ENCODE results near the gene SLC22A17. TPM values are rescaled to one million over a fixed set of nuclear protein-coding genes. Genes with fewer than 3 reads are reported as not detected.
A peak's percentile ranks its signal among the peaks of the same experiment; 100 is the strongest.

SLC22A17 gene
- total and polyA plus RNA-seq, 2 of the 13 experiments (the other 11 are each of a cell fraction or from before 2014, with no cell fraction given) = 0.95 to 1.1 TPM

DNA sequence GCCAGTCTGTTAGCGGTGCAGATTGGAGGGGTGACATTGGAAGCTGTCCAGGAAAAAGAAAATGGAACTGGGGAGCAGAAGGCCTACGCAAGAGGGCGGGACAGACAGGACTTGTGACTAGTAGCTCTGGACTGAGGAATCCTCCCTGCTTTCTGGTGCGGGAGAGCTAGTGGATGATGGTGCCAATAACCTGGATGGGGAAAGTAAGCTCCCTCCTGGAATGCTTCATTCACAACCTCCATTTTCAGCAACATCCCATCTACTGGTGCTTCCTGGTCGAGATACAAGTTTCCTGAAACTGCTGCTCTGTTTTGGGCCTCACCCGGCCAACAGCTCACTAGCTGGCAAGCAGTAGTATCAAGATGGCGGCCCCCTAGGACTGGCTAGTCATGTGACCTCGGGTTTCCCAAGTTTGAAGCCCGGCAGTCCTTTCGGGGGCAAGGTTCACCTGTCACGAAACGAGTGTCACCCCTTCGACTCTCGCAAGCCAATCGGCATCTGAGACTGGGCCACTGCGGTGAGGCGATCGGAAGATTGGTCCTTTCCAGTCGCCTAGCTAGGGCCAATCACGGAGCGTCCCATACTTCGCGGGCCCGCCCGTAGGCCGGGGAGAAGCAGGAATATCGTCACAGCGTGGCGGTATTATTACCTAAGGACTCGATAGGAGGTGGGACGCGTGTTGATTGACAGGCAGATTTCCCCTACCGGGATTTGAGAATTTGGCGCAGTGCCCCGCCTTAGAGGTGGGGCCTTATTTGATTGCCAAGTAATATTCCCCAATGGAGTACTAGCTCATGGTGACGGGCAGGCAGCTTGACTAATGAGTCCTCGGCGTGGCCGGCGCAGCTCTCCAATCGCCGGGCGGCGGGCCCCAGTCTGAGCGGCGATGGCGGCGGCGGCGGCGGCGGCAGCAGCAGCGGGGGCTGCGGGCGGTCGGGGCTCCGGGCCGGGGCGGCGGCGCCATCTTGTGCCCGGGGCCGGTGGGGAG, 31.8 kb downstream of the SLC22A17 start, which contains the start of gene PABPN1 (continued):
- TF ChIP-seq, protein P1, sequence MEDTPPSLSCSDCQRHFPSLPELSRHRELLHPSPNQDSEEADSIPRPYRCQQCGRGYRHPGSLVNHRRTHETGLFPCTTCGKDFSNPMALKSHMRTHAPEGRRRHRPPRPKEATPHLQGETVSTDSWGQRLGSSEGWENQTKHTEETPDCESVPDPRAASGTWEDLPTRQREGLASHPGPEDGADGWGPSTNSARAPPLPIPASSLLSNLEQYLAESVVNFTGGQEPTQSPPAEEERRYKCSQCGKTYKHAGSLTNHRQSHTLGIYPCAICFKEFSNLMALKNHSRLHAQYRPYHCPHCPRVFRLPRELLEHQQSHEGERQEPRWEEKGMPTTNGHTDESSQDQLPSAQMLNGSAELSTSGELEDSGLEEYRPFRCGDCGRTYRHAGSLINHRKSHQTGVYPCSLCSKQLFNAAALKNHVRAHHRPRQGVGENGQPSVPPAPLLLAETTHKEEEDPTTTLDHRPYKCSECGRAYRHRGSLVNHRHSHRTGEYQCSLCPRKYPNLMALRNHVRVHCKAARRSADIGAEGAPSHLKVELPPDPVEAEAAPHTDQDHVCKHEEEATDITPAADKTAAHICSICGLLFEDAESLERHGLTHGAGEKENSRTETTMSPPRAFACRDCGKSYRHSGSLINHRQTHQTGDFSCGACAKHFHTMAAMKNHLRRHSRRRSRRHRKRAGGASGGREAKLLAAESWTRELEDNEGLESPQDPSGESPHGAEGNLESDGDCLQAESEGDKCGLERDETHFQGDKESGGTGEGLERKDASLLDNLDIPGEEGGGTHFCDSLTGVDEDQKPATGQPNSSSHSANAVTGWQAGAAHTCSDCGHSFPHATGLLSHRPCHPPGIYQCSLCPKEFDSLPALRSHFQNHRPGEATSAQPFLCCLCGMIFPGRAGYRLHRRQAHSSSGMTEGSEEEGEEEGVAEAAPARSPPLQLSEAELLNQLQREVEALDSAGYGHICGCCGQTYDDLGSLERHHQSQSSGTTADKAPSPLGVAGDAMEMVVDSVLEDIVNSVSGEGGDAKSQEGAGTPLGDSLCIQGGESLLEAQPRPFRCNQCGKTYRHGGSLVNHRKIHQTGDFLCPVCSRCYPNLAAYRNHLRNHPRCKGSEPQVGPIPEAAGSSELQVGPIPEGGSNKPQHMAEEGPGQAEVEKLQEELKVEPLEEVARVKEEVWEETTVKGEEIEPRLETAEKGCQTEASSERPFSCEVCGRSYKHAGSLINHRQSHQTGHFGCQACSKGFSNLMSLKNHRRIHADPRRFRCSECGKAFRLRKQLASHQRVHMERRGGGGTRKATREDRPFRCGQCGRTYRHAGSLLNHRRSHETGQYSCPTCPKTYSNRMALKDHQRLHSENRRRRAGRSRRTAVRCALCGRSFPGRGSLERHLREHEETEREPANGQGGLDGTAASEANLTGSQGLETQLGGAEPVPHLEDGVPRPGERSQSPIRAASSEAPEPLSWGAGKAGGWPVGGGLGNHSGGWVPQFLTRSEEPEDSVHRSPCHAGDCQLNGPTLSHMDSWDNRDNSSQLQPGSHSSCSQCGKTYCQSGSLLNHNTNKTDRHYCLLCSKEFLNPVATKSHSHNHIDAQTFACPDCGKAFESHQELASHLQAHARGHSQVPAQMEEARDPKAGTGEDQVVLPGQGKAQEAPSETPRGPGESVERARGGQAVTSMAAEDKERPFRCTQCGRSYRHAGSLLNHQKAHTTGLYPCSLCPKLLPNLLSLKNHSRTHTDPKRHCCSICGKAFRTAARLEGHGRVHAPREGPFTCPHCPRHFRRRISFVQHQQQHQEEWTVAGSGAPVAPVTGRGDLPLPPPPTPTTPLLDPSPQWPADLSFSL (CRISPR knock-in tag; IDR thresholded peaks at IDR 0.05) = no peak
- TF ChIP-seq, protein P2, sequence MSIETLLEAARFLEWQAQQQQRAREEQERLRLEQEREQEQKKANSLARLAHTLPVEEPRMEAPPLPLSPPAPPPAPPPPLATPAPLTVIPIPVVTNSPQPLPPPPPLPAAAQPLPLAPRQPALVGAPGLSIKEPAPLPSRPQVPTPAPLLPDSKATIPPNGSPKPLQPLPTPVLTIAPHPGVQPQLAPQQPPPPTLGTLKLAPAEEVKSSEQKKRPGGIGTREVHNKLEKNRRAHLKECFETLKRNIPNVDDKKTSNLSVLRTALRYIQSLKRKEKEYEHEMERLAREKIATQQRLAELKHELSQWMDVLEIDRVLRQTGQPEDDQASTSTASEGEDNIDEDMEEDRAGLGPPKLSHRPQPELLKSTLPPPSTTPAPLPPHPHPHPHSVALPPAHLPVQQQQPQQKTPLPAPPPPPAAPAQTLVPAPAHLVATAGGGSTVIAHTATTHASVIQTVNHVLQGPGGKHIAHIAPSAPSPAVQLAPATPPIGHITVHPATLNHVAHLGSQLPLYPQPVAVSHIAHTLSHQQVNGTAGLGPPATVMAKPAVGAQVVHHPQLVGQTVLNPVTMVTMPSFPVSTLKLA (IDR thresholded peaks at IDR 0.05) = peak; percentile 64; the same call in 1 of the 2 replicates
- peak; percentile 94 for TF ChIP-seq LCORL (IDR thresholded peaks at IDR 0.05)
- 0 out of 2 replicates have a peak, but pooled peaks have one; percentile 45 for TF ChIP-seq LCORL (CRISPR knock-in tag; IDR thresholded peaks at IDR 0.05)
- TF ChIP-seq, protein P3, sequence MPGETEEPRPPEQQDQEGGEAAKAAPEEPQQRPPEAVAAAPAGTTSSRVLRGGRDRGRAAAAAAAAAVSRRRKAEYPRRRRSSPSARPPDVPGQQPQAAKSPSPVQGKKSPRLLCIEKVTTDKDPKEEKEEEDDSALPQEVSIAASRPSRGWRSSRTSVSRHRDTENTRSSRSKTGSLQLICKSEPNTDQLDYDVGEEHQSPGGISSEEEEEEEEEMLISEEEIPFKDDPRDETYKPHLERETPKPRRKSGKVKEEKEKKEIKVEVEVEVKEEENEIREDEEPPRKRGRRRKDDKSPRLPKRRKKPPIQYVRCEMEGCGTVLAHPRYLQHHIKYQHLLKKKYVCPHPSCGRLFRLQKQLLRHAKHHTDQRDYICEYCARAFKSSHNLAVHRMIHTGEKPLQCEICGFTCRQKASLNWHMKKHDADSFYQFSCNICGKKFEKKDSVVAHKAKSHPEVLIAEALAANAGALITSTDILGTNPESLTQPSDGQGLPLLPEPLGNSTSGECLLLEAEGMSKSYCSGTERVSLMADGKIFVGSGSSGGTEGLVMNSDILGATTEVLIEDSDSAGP (CRISPR knock-in tag; IDR thresholded peaks at IDR 0.05; ENCODE audit: borderline replicate concordance) = peak; percentile 94
- TF ChIP-seq ZNF136 (CRISPR knock-in tag; IDR thresholded peaks at IDR 0.05; ENCODE audit: low read depth) = peak; percentile 100
- TF ChIP-seq HDAC2 (CRISPR knock-in tag; IDR thresholded peaks at IDR 0.05) = peak; percentile 95
- TF ChIP-seq ATF7 (IDR thresholded peaks at IDR 0.05) = peak; percentile 43; the same call in 1 of the 2 replicates
- TF ChIP-seq ATF7 (CRISPR knock-in tag; IDR thresholded peaks at IDR 0.05) = peak; percentile 89; the same call in 1 of the 2 replicates
- 0 out of 2 replicates have a peak, but pooled peaks have one; percentile 10 for TF ChIP-seq DPF2 (CRISPR knock-in tag; IDR thresholded peaks at IDR 0.05; ENCODE audit: borderline replicate concordance, low read depth)
- TF ChIP-seq ZNF558 (CRISPR knock-in tag; IDR thresholded peaks at IDR 0.05; ENCODE audit: borderline replicate concordance) = no peak
- TF ChIP-seq ZFP62 (CRISPR knock-in tag; IDR thresholded peaks at IDR 0.05) = no peak
- TF ChIP-seq ELF3 (CRISPR knock-in tag; IDR thresholded peaks at IDR 0.05) = no peak; the same call in 1 of the 2 replicates
- peak; percentile 76; the same call in 1 of the 2 replicates for TF ChIP-seq ZNF446 (CRISPR knock-in tag; IDR thresholded peaks at IDR 0.05)
- TF ChIP-seq, protein P4, sequence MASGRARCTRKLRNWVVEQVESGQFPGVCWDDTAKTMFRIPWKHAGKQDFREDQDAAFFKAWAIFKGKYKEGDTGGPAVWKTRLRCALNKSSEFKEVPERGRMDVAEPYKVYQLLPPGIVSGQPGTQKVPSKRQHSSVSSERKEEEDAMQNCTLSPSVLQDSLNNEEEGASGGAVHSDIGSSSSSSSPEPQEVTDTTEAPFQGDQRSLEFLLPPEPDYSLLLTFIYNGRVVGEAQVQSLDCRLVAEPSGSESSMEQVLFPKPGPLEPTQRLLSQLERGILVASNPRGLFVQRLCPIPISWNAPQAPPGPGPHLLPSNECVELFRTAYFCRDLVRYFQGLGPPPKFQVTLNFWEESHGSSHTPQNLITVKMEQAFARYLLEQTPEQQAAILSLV (CRISPR knock-in tag; IDR thresholded peaks at IDR 0.05; ENCODE audit: borderline replicate concordance) = peak; percentile 67
- no peak for TF ChIP-seq NR2F2 (IDR thresholded peaks at IDR 0.05; ENCODE audit: borderline replicate concordance, low read depth)
